Measurements from ENCODE around the gene LRCH1.
"Not testable (repeated sequence)": the region's sequence is repeated elsewhere in the genome, so short reads cannot be mapped to it uniquely, and the experiment has no call there.

Gene LRCH1

GRCh38 chr13:46753137-46753536 is 200.2 kb downstream of the LRCH1 start:
- H3K4me3 ChIP-seq (replicated peaks in 1 of 2; ENCODE audit: low read depth in 2 of 2, low read length in 2 of 2): no peak overlapping the region
- no peak for DNase-seq (ENCODE audit: low read depth in 2 of 2)
- no peak for TF ChIP-seq CTCF (IDR thresholded peaks at IDR 0.05; ENCODE audit: low read depth, low read length)

- DNase-seq (ENCODE audit: low read depth in 2 of 2): no peak
- H3K4me3 ChIP-seq (replicated peaks in 1 of 2; ENCODE audit: low read depth in 2 of 2, low read length in 2 of 2): no peak overlapping the region
- no peak for TF ChIP-seq CTCF (IDR thresholded peaks at IDR 0.05; ENCODE audit: low read depth, low read length)
These were observed 200.9 kb downstream of the LRCH1 start for GRCh38 chr13:46753917-46754316.

- H3K4me3 ChIP-seq (replicated peaks in 1 of 2; ENCODE audit: low read depth in 2 of 2, low read length in 2 of 2): no peak overlapping the region
- no peak for TF ChIP-seq CTCF (IDR thresholded peaks at IDR 0.05; ENCODE audit: low read depth, low read length)
- DNase-seq (ENCODE audit: low read depth in 2 of 2): no peak
These were observed 201.8 kb downstream of the LRCH1 start for GRCh38 chr13:46754812-46755211.

- not testable (repeated sequence) for DNase-seq (ENCODE audit: low read depth in 2 of 2); H3K4me3 ChIP-seq (replicated peaks in 1 of 2; ENCODE audit: low read depth in 2 of 2, low read length in 2 of 2)
These were observed 202.5 kb downstream of the LRCH1 start for GRCh38 chr13:46755508-46755907.

- H3K4me3 ChIP-seq (replicated peaks in 1 of 2; ENCODE audit: low read depth in 2 of 2, low read length in 2 of 2): no peak overlapping the region
- peak; percentile 64 to 95 for DNase-seq (ENCODE audit: low read depth in 2 of 2)
- TF ChIP-seq CTCF (IDR thresholded peaks at IDR 0.05; ENCODE audit: low read depth, low read length): no peak
These were observed 204.0 kb downstream of the LRCH1 start for GRCh38 chr13:46756977-46757376.

- DNase-seq (ENCODE audit: low read depth in 2 of 2): no peak
- no peak overlapping the region for H3K4me3 ChIP-seq (replicated peaks in 1 of 2; ENCODE audit: low read depth in 2 of 2, low read length in 2 of 2)
- TF ChIP-seq CTCF (IDR thresholded peaks at IDR 0.05; ENCODE audit: low read depth, low read length): no peak
These were observed 204.7 kb downstream of the LRCH1 start for GRCh38 chr13:46757640-46758039.

GRCh38 chr13:46759846-46760245 is 206.9 kb downstream of the LRCH1 start:
- TF ChIP-seq CTCF (IDR thresholded peaks at IDR 0.05; ENCODE audit: low read depth, low read length): no peak
- DNase-seq (ENCODE audit: low read depth in 2 of 2): peak; percentile 36 to 53
- H3K4me3 ChIP-seq (replicated peaks in 1 of 2; ENCODE audit: low read depth in 2 of 2, low read length in 2 of 2): no peak overlapping the region

Measured in cardiac fibroblast (primary cell).